Epidermal melanocyte (primary cell): Measurements from ENCODE around the gene RASA2.
"Not testable (repeated sequence)": the region's sequence is repeated elsewhere in the genome, so short reads cannot be mapped to it uniquely, and the experiment has no call there.

Source experiments
- DNase-seq: peaks from one replicate; pipeline ENCODE4 v3.0.0; 2011; ENCODE audit warnings: low spot score; ENCODE audit not compliant: insufficient read length

Gene RASA2

GRCh38 chr3:141570068-141570467, 83.2 kb downstream of the RASA2 start:
- DNase-seq: no peak

- DNase-seq: no peak
Measured at GRCh38 chr3:141575879-141576743, 89.3 kb downstream of the RASA2 start.

GRCh38 chr3:141576744-141577052, 89.9 kb downstream of the RASA2 start:
- no peak for DNase-seq

GRCh38 chr3:141578202-141578973, 91.6 kb downstream of the RASA2 start:
- no peak for DNase-seq

- DNase-seq: no peak
Measured at GRCh38 chr3:141594357-141594756, 107.5 kb downstream of the RASA2 start.

- no peak for DNase-seq
Measured at GRCh38 chr3:141597931-141598330, 111.1 kb downstream of the RASA2 start.

- DNase-seq: no peak
Measured at GRCh38 chr3:141600331-141600730, 113.5 kb downstream of the RASA2 start.

GRCh38 chr3:141602706-141603105, 115.9 kb downstream of the RASA2 start:
- DNase-seq: no peak

GRCh38 chr3:141603473-141604035, 116.7 kb downstream of the RASA2 start:
- DNase-seq: no peak

- DNase-seq: no peak
Measured at GRCh38 chr3:141605883-141606282, 119.1 kb downstream of the RASA2 start.

GRCh38 chr3:141608438-141608837, 121.6 kb downstream of the RASA2 start:
- no peak for DNase-seq

- DNase-seq: no peak
Measured at GRCh38 chr3:141610939-141611338, 124.1 kb downstream of the RASA2 start.

GRCh38 chr3:141618103-141618910, 131.5 kb downstream of the RASA2 start:
- no peak for DNase-seq

GRCh38 chr3:141618938-141619337, 132.1 kb downstream of the RASA2 start:
- no peak for DNase-seq

GRCh38 chr3:141619450-141619849, 132.6 kb downstream of the RASA2 start:
- no peak for DNase-seq

GRCh38 chr3:141623691-141624090, 136.9 kb downstream of the RASA2 start:
- DNase-seq: no peak

GRCh38 chr3:141625506-141625905, 138.7 kb downstream of the RASA2 start:
- DNase-seq: no peak

GRCh38 chr3:141628334-141628733, 141.5 kb downstream of the RASA2 start:
- not testable (repeated sequence) for DNase-seq

GRCh38 chr3:141628868-141629441, 142.1 kb downstream of the RASA2 start:
- not testable (repeated sequence) for DNase-seq

- DNase-seq: no peak
Measured at GRCh38 chr3:141629976-141630375, 143.1 kb downstream of the RASA2 start.

GRCh38 chr3:141632779-141633374, 146.1 kb downstream of the RASA2 start:
- no peak for DNase-seq
